Fibroblast of lung (primary cell): ENCODE results near the gene PIP4K2A.

Experiments used
- EZH2 ChIP-seq: IDR thresholded peaks from 2 replicates; pipeline ENCODE4 v1.5.1; 2012; ENCODE audit warnings: low read length, control low read depth, mild to moderate bottlenecking; ENCODE audit errors: missing control alignments
- TF ChIP-seq, protein P1 (sequence below), 2 donors: IDR thresholded peaks in 1 of 2; conservative IDR thresholded peaks in 1 of 2; 1 replicate in 1 of 2; 2 replicates in 1 of 2; pipeline ENCODE4 v1.5.1; 2011 to 2012; ENCODE audit warnings: low read length in 2 of 2, control low read depth in 1 of 2, inconsistent platforms in 1 of 2, low read depth in 1 of 2, mild to moderate bottlenecking in 1 of 2

GRCh38 chr10:22620929-22621328, 93.4 kb downstream of the PIP4K2A start:
- TF ChIP-seq, protein P1, sequence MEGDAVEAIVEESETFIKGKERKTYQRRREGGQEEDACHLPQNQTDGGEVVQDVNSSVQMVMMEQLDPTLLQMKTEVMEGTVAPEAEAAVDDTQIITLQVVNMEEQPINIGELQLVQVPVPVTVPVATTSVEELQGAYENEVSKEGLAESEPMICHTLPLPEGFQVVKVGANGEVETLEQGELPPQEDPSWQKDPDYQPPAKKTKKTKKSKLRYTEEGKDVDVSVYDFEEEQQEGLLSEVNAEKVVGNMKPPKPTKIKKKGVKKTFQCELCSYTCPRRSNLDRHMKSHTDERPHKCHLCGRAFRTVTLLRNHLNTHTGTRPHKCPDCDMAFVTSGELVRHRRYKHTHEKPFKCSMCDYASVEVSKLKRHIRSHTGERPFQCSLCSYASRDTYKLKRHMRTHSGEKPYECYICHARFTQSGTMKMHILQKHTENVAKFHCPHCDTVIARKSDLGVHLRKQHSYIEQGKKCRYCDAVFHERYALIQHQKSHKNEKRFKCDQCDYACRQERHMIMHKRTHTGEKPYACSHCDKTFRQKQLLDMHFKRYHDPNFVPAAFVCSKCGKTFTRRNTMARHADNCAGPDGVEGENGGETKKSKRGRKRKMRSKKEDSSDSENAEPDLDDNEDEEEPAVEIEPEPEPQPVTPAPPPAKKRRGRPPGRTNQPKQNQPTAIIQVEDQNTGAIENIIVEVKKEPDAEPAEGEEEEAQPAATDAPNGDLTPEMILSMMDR (conservative IDR thresholded peaks at IDR 0.05 in 1 of 2, IDR thresholded peaks at IDR 0.05 in 1 of 2; ENCODE audit: low read depth in 1 of 2, low read length in 2 of 2): no peak
- no peak for TF ChIP-seq EZH2
